GM10248 (cell line): ENCODE results near the gene DIP2C.

ENCODE experiments used
- CTCF ChIA-PET: fragments of 300-600 bp; sonication (Branson Sonifier 250); formaldehyde crosslinking; extraction: SDS; loops from one replicate; lab custom pipeline; 2021; ENCODE audit warnings: antibody characterized with exemption; lab: Yijun Ruan, JAX
- POLR2A ChIA-PET: fragments of 350-650 bp; sonication (Branson Sonifier 250); formaldehyde crosslinking; extraction: SDS; loops from one replicate; lab custom pipeline; 2020; ENCODE audit warnings: antibody characterized with exemption; lab: Yijun Ruan, JAX
- DNase-seq: peaks from one replicate; pipeline ENCODE4 v3.0.0; 2012; ENCODE audit errors: extremely low spot score
- TF ChIP-seq, protein P1 (sequence below): IDR thresholded peaks from 2 replicates; pipeline ENCODE4 v1.5.1; 2012; ENCODE audit warnings: mild to moderate bottlenecking, low read depth; ENCODE audit errors: extremely low read depth, missing control alignments, control extremely low read depth

DIP2C gene

DNA sequence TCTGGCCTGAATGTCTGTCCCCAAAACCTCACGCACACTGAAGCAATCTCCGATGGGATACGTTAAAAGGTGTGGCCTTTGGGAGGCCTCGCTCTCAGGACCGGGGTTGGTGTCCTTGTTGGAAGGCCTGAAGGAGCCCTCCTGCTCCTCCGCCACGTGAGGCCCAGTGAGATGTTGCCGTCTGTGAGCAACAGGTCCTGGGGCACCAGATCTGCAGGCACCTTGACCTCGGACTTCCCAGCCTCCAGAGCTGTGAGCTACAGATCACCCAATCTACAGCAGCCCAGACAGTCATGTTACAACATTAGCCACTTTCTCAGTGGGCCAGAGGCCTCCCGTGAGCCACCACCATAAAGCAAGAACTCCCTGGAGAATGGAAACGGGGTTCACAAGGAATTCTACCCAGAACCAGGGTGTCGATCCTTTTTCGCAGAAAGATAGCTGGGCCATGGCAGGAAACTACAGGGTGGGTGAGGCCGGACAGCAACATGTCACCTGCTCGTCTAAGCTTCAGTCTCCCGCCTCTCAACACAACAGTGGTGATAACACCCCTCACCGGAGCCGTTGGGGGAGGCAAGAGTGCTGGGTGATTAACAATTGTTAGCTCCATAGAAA lies 87.0 kb downstream of the DIP2C start:
- CTCF ChIA-PET: interaction anchor here (1.0 kb wide), 1 partner anchor 91 kb away, joined by 3 read pairs; no protein-coding TSS in a partner anchor
- no peak for DNase-seq
- POLR2A ChIA-PET: no interaction called here
- TF ChIP-seq, protein P1, sequence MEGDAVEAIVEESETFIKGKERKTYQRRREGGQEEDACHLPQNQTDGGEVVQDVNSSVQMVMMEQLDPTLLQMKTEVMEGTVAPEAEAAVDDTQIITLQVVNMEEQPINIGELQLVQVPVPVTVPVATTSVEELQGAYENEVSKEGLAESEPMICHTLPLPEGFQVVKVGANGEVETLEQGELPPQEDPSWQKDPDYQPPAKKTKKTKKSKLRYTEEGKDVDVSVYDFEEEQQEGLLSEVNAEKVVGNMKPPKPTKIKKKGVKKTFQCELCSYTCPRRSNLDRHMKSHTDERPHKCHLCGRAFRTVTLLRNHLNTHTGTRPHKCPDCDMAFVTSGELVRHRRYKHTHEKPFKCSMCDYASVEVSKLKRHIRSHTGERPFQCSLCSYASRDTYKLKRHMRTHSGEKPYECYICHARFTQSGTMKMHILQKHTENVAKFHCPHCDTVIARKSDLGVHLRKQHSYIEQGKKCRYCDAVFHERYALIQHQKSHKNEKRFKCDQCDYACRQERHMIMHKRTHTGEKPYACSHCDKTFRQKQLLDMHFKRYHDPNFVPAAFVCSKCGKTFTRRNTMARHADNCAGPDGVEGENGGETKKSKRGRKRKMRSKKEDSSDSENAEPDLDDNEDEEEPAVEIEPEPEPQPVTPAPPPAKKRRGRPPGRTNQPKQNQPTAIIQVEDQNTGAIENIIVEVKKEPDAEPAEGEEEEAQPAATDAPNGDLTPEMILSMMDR: no peak

DNA sequence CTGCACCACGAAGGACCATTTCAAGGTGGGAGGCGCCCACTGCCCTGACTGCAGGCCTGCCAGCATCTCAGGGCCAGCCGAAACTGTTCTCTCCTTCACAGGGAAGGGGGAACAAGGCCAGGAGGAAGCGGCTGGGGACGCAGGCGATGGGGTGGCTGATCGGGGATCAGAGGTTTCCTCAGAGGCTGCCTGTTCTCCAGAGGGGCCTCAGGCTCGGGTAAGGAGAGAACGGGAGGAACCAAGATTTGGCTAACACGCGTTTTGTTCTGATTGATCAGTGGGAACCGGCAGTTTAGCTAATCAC lies 87.9 kb downstream of the DIP2C start:
- TF ChIP-seq, protein P1: no peak
- no peak for DNase-seq
- CTCF ChIA-PET: no interaction called here
- POLR2A ChIA-PET: no interaction called here

DNA sequence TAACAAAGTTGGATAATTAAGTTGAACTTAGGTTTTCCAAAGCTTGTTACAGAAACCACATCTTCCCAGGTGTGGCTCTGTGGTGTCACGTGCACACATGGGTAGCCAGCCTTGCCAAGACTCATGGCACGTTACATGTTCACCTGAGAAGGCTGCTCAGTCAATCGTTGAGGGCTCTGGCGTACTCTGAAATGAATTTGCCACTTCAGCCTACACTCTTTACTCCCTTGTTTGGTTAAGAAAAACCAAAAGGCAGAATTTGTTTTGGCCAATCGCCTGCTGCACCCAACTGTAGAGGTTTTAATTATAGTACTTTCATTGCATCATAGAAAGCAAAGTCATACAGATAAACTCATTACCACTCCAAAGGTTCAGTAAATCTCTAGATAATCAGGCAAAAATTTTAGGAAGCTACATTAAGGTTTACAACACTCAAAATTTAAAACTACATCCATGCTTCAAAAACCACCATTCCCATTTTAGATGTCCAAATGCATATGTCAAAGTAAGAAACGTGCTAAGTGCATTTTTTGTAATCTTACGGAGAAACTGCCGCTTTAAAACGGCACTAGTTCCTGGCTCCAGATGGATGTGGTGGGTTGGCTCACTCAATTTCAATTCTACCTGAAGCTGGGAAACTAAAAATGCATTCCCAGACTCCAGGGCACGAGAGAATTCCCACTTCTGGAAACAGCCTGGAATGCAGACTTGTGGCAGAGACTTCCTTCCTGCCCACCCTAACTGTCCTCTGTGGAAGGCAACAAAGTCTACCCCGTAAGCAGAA lies 88.4 kb downstream of the DIP2C start:
- TF ChIP-seq, protein P1: no peak
- DNase-seq: no peak
- POLR2A ChIA-PET: no interaction called here
- CTCF ChIA-PET: no interaction called here

DNA sequence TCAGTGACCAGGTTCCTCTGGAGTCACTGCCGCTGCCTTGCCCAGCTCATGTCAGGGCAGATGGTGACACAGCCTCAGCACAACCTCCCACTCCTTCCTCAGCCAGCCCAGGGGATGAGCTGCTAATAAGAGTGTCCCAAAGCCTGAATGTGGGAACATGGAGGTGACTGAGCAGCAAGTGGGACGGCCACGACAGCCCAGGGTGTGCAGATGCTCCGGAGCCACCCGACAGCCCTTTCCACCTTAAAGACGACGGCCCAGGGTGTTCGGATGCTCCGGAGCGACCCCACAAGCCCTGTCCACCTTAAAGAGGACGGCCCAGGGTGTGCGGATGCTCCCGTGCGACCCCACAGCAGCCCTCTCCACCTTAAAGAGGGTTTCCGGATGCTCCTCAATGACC lies 89.2 kb downstream of the DIP2C start:
- DNase-seq: no peak
- ChIA-PET POLR2A (no interaction called here), CTCF (no interaction called here)
- TF ChIP-seq, protein P1: no peak

DNA sequence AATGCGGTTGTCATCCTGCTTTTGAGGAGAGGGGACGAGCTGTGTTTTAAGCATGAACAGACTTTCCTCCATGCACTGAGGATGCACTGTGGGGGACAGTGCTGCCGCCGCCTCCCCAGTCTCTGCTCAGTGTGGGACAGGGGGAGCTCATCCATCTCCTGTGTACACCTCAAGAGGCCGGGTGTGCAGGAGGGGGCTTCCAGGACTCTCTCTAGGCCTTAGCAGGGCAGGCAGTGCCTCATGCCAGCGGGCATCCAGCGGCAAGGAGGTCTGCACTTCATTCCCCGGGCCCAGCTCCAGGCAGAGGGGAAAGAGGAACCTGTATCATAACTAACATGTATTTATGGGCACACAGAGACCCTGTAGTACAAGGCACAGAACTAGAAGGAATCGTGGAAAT lies 89.7 kb downstream of the DIP2C start:
- ChIA-PET CTCF (interaction anchor here (1.0 kb wide), 1 partner anchor 53 kb away, joined by 3 read pairs; no protein-coding TSS in a partner anchor), POLR2A (no interaction called here)
- DNase-seq: no peak
- TF ChIP-seq, protein P1: no peak

DNA sequence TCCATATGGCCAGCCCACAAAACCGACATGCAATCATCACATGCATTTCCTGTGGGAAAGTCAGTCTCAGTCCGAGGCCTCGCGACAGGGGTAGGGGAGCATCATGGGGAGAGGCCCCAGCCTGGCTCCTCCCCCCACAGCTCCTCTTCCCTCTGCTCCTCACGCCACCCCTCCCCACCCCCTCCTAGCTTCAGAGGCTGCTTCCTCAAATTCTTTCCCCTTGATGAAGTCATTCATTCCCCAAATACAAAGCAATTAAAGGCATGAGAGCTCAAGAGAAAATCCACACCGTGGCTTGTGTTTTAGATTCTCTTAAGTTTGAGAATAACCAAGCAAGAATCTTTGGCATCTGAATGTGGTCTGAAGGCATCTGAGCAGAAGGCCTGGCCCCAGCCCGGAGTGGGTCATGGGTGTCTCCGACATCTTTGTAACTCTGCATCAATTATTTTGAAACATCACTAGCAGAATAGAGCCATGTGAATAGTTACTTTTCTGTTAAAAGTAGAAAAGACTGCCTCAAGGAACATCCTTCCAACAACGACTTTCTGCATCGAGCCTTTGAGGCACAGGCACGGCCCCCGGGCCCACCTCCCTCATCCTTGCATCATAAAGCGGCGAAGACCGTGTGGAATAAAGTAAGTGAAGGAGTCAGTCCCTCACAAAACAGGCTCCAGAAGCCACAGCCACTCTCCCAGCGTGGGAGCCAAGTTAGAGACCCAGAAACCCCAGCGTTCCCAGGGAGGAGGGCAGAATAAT lies 90.9 kb downstream of the DIP2C start:
- TF ChIP-seq, protein P1: no peak
- ChIA-PET CTCF (no interaction called here), POLR2A (no interaction called here)
- no peak for DNase-seq
